ENCODE data around the gene ACTN1. TPM values are rescaled to one million over a fixed set of nuclear protein-coding genes. Genes with fewer than 3 reads are reported as not detected.

ACTN1 gene
- total and polyA plus RNA-seq, 2 of the 8 experiments (the other 6 are each of a cell fraction or from before 2014, with no cell fraction given) = 236 to 262 TPM

GRCh38 chr14:68902357-68902756 is 76.7 kb downstream of the ACTN1 start:
- Histone ChIP-seq H3K79me1 (ENCODE audit: low read depth, low read length) (peaks cover 3% of the 10 kb centered on the region), H3K79me2 (ENCODE audit: control insufficient read depth in 1 of 2, insufficient read depth in 2 of 2, low read length in 2 of 2) (no peaks in the 10 kb centered on the region), H4K91ac (replicated peaks; ENCODE audit: insufficient read length, low read length) (no peak overlapping the region), H3K9ac (replicated peaks in 1 of 4; ENCODE audit: extremely low read depth in 1 of 4, low read depth in 3 of 4, low read length in 3 of 4) (no peak overlapping the region), H2AK5ac (ENCODE audit: low read depth, low read length) (no peak overlapping the region), H4K5ac (ENCODE audit: insufficient read length, low read depth, low read length) (no peak overlapping the region), H3K23ac (ENCODE audit: insufficient read length) (no peak overlapping the region), H2BK20ac (ENCODE audit: low read length) (no peak overlapping the region), H3K4me2 (ENCODE audit: insufficient read depth in 1 of 2, low read depth in 2 of 2, low read length in 2 of 2) (no peak overlapping the region), H3K9me3 (ENCODE audit: insufficient read depth in 2 of 2, low read depth in 1 of 2, low read length in 1 of 2) (no peaks in the 10 kb centered on the region), H3K4me1 (replicated peaks in 1 of 4; ENCODE audit: control insufficient read depth in 3 of 4, insufficient read depth in 4 of 4, low read length in 3 of 4) (no peaks in the 10 kb centered on the region), H3K18ac (ENCODE audit: extremely low read depth, low read length) (no peak overlapping the region), H3K4ac (replicated peaks; ENCODE audit: insufficient read length, low read depth, low read length) (no peak overlapping the region), H4K8ac (ENCODE audit: extremely low read depth, insufficient read depth, low read length) (no peak overlapping the region), H2AFZ (ENCODE audit: low read length) (no peak overlapping the region), H3K4me3 (ENCODE audit: extremely low read depth in 1 of 4, insufficient read depth in 2 of 4, low read depth in 3 of 4, low read length in 4 of 4) (no peak overlapping the region), H3K27me3 (replicated peaks in 1 of 4; ENCODE audit: control insufficient read depth in 3 of 4, extremely low read depth in 1 of 4, insufficient read depth in 3 of 4, low read length in 3 of 4) (no peaks in the 10 kb centered on the region), H2BK12ac (ENCODE audit: low read depth, low read length) (no peak overlapping the region), H3K14ac (ENCODE audit: insufficient read length) (no peak overlapping the region), H2BK15ac (ENCODE audit: low read length) (no peak overlapping the region), H4K20me1 (replicated peaks in 1 of 2; ENCODE audit: control insufficient read depth in 1 of 2, insufficient read depth in 2 of 2, low read length in 2 of 2) (peaks cover 0 to 9% of the 10 kb centered on the region in 2 experiments), H3K56ac (replicated peaks; ENCODE audit: insufficient read length, low read depth, low read length) (no peak overlapping the region), H3K23me2 (ENCODE audit: low read depth, low read length) (peaks cover 9% of the 10 kb centered on the region; the same call in 1 of the 2 replicates), H2BK5ac (ENCODE audit: low read depth, low read length) (no peak overlapping the region), H2BK120ac (replicated peaks; ENCODE audit: low read depth, low read length) (no peak overlapping the region), H3K36me3 (ENCODE audit: control insufficient read depth in 2 of 4, insufficient read depth in 4 of 4, low read length in 3 of 4) (peaks cover 16 to 72% (median 48%) of the 10 kb centered on the region in 4 experiments), H3K27ac (ENCODE audit: low read depth, low read length) (no peak overlapping the region)
- 97% methylated on average over 14 of the region's 14 CpGs; no CpG with 5 or more reads in 1 of the 2 experiments for WGBS, 2 experiments (ENCODE audit: extremely low coverage in 1 of 2, insufficient coverage in 1 of 2, insufficient read length in 1 of 2, insufficient replicate concordance in 2 of 2, low coverage in 1 of 2, low lambda C conversion rate in 2 of 2, missing lambda C conversion rate in 1 of 2)
- DNase-seq (ENCODE audit: low read depth in 1 of 2, low spot score in 2 of 2) (no peak), FAIRE-seq (no peak)
- POLR2A ChIA-PET (ENCODE audit: partially characterized antibody) = interaction anchor here (0.6 to 2.1 kb wide), 3 partner anchors 9 to 21 kb away, joined by 3 to 6 read pairs (median 3); no protein-coding TSS in a partner anchor
- CTCF ChIA-PET (ENCODE audit: partially characterized antibody) = interaction anchor here (0.8 to 1.8 kb wide), 6 partner anchors 9 to 154 kb away, joined by 3 to 5 read pairs (median 4); no protein-coding TSS in a partner anchor
- TF ChIP-seq NRF1 (IDR thresholded peaks at IDR 0.05; ENCODE audit: low read depth, low read length) (no peak), BCL11A (IDR thresholded peaks at IDR 0.05; ENCODE audit: low read depth in 2 of 2, low read length in 2 of 2) (no peak), MAX (IDR thresholded peaks at IDR 0.05) (no peak), EP300 (IDR thresholded peaks at IDR 0.05; ENCODE audit: borderline replicate concordance in 1 of 2, low read depth in 2 of 2, low read length in 2 of 2) (no peak), RBBP5 (IDR thresholded peaks at IDR 0.05; ENCODE audit: borderline replicate concordance, low read depth, low read length) (no peak), PHF8 (conservative IDR thresholded peaks at IDR 0.05; ENCODE audit: low read depth, low read length) (no peak), CTBP2 (IDR thresholded peaks at IDR 0.05; ENCODE audit: borderline replicate concordance, insufficient read depth, insufficient read length, low read length) (no peak), KDM1A (IDR thresholded peaks at IDR 0.05; ENCODE audit: borderline replicate concordance, low read length) (no peak), FOSL1 (IDR thresholded peaks at IDR 0.05; ENCODE audit: insufficient read depth, low read depth, low read length) (no peak), TAF7 (optimal IDR thresholded peaks at IDR 0.05; ENCODE audit: borderline replicate concordance, low read depth, low read length) (no peak)
- TF ChIP-seq, protein P1, sequence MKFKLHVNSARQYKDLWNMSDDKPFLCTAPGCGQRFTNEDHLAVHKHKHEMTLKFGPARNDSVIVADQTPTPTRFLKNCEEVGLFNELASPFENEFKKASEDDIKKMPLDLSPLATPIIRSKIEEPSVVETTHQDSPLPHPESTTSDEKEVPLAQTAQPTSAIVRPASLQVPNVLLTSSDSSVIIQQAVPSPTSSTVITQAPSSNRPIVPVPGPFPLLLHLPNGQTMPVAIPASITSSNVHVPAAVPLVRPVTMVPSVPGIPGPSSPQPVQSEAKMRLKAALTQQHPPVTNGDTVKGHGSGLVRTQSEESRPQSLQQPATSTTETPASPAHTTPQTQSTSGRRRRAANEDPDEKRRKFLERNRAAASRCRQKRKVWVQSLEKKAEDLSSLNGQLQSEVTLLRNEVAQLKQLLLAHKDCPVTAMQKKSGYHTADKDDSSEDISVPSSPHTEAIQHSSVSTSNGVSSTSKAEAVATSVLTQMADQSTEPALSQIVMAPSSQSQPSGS (IDR thresholded peaks at IDR 0.05; ENCODE audit: low read length) = no peak

Data from H1 (cell line).